GM03348 (cell line): ENCODE results near the gene PLEKHM3.
A peak's percentile ranks its signal among the peaks of the same experiment; 100 is the strongest.
"Not testable (repeated sequence)": the region's sequence is repeated elsewhere in the genome, so short reads cannot be mapped to it uniquely, and the experiment has no call there.

Experiments
- DNase-seq: peaks from one replicate; pipeline ENCODE4 v3.0.0; 2012; ENCODE audit warnings: low spot score

PLEKHM3 gene

DNA sequence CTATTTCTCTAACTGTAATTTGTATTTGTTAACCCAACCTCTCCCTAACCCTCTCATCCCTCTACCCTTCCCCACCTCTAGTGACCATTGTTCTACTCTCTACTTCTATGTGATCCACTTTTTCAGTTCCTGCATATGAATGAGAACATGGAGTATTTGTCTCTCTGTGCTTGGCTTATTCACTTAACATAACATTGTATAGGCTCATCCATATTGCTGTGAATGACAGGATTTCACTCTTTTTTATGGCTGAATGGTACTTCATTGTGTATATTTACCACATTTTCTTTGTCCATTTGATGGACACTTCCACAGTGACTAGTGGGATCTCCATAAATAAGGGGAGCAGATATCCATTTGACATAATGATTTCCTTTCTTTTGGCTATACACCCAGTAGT is 103.7 kb downstream of the PLEKHM3 start:
- DNase-seq, result no peak

DNA sequence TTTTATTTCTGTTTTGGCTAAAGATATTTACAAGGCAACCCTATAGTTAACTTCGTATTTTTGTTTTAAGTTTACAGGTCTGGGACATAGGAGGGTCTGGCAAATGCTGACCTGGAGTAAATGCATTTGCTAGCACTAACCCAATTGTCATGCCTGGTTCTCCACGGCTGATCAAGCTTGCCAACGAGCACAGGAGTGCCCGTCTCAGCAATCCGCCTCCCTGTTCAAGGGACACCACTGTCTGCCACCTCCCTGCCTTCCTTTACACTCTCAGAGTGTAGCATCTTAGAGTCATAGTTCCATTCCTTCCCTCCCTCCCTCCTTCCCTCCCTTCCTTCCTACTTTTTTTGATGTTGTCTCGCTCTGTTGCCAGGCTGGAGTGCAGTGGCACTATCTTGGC is 104.6 kb downstream of the PLEKHM3 start:
- no peak for DNase-seq

DNA sequence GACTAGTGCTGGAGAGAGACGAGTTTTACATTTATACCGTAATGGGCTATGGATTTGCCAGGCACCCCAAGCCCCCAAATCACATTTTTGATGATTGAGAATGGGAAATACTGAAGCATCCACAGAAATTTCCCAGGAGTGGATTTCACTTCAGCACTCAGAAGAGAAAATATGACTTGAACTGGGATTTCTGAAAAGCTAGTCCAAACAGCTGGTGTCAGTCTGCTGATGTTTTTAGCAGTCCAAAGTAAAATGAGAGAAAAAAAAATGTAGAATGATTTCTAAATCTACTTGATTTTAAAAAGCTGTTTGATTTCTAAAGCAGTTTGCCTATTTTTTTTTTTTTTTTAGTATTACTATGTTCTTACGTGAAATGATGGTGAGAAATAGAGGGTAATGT is 105.0 kb downstream of the PLEKHM3 start:
- DNase-seq, result no peak

DNA sequence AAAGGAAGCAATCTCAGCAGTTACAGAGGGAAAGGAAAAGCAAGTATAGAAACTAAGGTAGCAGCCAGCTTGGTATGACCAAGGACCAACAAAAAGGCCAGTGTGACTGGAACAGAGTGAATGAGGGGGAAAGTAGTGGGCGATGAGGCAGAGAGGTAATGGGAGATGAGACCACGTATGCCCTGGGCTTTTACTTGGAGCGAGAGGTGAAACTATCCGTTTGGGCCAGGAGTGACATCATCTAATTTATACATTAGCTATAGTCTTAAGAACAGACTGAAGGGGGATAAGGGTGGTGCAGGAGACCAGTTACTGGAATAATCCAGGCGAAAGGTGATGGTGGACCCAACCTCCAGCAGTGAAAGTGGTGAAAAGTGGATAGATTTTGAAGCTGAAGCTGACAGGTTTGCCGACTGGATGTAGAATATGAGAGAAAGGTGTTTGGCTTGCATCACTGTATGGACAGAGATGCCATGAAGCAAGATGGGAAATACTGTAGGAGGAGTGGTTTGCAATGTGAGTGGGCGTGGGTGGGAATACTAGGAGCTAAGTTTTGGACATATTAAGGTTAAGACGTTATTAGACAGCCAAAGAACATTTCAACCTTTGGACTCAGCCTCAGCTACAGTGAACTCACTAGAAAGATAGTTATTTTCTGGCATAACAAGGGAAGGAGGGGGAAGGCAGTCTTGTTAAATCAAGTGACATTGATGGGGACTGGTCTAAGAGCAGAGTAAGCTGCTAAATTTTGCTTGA is 106.0 kb downstream of the PLEKHM3 start:
- DNase-seq, result no peak

DNA sequence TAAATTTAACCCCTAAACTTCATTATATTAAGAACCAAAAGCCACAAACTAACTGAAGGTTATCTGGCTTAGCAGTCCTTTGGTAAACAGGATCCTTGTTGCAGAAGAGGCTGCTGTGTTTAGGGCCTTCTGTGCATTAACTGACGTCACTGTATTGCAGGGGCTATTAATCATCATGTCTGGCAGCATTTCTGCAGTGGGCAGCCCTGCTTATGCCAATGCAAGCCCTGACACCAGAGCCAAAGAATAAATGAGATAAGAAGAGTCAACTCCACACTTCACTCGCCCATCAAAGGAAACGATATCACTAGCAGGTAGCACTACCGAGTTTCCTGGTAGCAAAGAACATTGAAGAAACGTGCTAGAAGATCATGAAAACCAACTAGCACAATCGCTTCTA is 110.6 kb downstream of the PLEKHM3 start:
- no peak for DNase-seq

DNA sequence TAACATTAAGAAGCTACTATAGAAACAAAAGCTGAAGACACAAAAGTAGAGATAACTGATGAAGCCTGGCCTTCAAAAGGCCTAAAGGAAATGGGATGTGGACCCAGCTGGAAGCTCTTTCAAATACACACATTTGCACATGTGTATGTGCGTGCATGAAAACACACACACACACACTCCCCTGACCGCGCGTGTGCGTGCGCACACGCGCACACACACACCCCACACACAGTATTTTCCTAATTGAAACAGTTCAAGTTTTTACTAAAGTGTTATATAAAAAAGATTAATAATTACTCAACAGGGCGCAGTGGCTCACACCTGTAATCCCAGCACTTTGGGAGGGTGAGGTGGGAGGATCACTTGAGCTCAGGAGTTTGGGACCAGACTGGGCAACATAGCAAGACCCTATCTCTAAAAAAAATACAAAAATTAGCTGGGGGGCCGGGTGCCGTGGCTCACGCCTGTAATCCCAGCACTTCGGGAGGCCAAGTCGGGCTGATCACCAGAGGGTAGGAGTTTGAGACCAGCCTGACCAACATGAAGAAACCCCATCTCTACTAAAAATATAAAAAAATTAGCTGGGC is 111.5 kb downstream of the PLEKHM3 start:
- no peak for DNase-seq

DNA sequence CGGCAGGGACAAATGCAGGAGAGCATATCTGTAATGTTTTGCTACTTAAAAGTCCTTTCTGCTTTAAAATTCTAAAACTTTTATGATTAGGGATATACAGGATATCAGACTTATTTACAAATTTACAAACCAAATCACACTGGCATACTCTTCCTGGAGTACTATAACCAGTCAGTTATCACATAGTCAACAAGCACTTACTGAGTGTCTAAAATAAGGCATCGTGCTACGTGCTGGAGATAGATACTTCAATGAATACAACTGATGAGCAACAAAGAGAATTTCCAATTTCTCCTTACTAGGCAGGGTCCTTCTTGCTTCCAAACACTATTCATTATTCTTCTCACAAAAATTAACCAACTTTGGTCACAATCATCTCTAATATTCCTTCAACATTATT is 113.5 kb downstream of the PLEKHM3 start:
- no peak for DNase-seq

DNA sequence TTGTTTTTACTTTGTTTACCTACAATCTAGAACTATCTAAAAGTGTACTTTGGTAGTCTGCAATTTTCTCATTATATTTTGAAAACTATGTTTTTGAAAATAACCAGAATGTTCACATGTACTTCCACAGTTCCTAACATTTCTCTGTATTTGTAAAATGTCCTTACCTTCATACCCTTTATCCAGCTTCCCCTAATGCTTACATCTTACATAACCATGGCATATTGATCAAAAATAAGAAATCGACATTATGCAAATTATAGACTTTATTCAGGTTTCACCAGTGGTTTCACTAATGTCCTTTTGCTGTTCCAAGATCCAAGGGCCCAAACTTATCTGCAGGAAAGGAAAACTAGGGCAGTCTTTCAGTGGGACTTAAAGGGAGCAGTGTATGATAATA is 114.1 kb downstream of the PLEKHM3 start:
- no peak for DNase-seq

DNA sequence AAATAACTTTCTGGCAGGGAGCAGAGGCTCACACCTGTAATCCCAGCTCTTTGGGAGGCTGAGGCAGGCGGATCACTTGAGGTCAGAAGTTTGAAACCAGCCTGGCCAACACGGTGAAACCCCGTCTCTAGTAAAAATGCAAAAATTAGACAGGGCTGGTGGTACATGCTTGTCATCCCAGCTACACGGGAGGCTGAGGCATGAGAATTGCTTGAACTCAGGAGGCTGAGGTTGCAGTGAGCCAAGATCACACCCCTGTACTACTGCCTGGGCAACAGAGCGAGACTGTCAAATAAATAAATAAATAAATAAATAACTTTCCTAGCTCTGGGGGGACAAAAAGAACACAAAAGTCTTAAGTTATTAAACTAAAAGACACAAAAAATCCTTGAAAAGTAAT is 118.8 kb downstream of the PLEKHM3 start:
- DNase-seq, result not testable (repeated sequence)

DNA sequence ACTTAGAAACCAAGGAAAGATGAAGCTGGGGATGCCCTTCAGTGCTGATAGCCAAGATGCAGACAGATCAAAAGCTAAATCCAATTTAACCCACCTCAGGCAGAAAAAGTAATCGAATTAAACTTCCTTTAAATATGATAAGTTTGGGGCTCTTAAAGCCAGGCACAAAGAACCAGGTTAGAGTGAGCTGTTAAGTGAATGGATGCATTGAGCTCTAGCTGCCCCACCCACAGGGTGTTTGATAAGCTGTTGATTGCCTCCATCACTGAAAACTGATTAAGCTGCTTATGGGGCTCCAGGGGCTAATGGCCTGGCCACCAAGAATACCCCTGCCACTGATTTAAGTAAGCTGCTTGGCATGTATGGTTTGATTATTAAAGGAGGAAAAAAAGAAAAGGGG is 119.8 kb downstream of the PLEKHM3 start:
- DNase-seq, result no peak

DNA sequence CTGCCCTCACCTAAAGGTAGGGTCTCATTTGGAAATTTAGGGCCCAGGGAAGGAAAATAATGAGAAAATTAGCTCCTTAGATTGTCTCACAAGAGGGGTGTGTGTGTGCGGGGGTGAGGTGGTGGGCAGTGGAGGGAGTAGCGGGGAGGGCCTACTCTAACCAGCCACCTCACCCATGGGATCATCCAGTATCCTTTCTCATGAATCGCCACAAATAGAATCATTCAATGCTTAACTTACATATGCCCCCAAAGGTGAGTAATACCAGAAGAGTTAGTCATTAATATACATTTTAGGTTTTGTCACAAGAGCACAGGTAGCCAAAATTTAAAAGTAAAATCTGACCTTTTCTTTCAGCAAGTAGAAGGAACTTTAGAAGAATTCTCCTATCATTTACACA is 122.1 kb downstream of the PLEKHM3 start:
- no peak for DNase-seq

DNA sequence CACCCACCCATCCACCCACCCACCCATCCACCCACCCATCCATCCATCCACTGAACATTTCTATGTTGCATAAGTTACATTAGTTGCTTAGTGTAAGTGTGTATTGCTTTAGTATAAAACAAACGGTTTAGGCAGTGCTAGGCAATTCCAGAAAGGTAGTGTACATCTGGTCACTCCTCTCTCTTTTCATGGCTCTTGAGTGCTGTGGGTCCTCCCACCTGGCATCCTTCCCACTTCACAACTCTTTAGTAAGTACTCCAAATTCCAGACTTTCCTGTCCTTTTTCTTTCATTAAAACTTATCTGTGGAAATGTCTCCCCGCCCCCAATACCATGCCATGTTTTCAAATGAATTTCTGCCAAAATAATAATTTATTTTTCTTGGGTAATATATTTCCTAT is 122.5 kb downstream of the PLEKHM3 start:
- no peak for DNase-seq

DNA sequence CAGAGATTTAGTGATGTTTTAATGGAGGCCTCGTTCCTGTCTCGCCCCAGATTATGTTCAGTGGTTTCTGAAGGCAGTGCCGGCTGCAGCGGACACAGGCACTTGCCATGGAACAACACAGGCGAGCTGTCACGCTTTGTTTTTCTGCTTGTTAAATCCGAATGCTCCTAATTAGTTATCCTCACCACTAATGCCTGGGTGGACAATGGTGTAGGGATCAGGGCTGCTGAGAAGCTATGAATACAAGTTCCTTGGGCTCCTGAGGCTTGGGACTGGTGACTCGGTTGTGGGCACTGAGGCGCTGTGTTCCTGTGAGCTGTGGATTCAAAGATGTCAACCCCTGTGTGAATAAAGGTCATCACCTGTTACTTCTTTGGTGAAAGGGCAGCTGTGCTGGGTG is 123.5 kb downstream of the PLEKHM3 start:
- DNase-seq, result no peak

DNA sequence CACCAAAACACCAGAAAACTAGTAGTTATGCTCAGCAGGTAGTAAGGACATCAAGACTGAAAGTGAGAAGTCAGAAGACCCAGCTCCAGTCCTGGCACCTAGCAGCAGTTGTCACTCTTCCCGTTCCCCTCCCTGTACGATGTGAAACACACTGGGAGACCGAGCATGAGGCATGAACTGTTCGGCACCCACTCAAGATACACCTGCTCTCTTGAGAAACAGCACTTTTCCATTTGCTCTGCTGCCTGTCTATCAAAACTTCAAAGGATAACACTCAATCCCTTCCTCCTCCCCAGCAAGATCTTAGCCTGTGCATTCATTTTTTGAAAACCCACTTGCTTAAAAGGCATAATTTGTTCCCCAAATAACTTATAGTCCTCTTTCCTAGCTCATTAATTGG is 123.9 kb downstream of the PLEKHM3 start:
- DNase-seq, result no peak

DNA sequence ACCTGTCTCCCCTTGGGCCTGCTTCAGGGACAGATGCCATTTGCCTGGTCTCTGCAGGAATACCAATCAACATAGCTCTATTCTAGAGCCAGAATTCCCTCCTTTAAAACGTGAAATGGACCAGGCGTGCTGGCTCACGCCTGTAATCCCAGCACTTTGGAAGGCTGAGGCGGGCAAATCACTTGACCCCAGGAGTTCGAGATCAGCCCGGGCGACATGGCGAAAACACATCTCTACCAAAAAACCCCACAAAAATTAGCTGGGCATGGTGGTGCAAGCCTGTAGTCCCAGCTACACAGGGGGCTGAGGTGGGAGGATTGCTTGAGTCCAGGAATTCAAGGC is 127.0 kb downstream of the PLEKHM3 start:
- no peak for DNase-seq

DNA sequence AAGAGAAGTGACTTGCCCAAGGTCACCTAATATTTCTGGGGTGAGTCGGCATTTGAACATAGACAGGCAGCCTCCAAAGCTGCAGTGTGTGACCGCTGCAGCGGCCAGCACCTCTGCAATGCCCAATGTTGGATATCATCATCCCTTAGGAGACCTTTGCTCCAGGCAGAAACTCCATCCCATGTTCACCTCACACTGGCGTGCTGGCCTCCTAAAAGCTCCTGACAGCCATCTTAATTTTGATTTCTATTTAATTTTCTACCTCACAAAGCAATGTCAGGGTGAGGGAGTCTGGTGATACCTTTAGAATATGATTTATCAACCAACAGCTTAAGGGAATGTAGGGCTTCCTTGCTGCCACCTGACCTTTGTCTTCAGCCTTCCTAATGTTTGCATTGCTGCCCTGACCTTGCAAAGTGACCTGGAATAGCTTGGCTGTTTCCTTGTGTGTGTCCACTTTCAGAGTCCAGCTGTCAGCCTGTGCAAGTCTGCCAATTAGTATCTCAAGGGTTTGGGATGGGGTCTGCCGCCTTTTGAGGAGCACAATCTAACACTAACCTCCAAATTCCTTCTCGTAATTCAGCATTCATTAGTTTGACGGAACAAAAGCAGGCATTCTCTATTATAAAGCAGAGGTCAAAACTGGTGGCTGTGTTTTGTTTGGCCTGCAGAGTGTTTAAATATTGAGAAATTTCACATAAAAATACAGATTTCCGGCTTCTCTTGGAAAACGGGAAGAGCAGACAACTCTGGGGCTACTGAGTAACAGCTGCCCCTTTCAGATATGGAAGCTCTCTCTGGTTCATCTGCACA is 127.6 kb downstream of the PLEKHM3 start:
- no peak for DNase-seq

DNA sequence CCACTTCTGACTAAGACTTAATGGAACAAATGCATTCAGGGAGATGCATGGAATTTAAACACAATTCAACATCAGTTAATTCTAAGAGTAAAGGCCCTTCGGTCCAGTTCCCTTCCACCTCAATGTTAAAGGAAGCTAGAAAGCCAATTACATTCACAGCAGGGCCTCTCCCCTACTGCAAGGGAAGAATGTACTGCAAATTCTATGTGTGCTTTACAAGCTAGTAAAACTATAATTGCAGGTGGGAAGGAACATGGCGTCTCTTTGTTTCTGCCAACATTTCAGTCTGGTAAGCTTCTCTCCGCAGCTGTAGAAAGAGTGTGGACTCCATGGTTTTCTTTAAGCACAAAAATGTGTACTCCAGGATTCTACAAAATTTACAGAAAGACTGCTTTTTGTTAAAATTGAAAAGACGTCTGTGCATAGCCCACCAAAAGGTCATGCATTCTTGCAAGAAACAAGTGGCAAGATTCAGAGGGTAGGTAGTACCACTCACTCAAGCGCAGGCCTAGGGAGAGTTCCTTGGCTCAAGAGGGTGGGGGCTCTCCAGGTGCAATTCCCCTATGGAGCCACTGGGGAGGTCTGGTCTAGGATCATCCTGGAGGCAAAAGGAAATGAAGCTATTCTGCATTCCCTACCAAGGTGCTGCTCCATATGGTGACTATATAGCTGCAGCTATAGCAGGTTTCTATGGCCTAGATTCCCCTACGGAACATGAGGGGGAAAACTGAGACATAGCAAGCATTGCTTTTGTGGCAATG is 128.6 kb downstream of the PLEKHM3 start:
- DNase-seq, result no peak

DNA sequence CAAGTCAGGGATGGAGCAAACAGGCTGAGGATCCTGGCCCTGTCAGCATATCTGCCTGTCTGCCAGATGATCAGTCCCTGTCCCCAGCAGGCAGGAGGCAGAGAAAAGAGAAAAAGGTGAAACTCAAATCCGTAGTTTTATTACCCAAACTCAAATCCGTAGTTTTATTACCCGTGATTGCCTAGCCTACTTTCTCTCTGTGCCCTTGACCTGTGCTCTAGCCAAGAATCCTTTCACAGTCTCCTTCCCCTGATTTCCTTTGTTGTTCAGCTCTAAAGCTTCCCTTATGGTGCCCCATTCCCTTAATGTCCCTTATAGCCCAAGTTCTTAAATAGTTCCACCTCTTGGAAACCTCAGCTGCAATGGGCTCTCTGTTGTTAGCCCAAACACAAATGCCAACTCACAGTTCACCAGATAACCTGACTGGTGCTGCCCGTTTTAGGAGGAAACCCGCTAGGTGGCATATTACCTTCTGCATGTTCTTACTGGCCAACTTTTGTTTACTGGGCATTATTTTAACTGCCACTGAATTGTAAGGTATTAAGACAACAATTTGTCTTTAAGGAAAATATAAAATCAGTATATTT is 130.0 kb downstream of the PLEKHM3 start:
- no peak for DNase-seq

DNA sequence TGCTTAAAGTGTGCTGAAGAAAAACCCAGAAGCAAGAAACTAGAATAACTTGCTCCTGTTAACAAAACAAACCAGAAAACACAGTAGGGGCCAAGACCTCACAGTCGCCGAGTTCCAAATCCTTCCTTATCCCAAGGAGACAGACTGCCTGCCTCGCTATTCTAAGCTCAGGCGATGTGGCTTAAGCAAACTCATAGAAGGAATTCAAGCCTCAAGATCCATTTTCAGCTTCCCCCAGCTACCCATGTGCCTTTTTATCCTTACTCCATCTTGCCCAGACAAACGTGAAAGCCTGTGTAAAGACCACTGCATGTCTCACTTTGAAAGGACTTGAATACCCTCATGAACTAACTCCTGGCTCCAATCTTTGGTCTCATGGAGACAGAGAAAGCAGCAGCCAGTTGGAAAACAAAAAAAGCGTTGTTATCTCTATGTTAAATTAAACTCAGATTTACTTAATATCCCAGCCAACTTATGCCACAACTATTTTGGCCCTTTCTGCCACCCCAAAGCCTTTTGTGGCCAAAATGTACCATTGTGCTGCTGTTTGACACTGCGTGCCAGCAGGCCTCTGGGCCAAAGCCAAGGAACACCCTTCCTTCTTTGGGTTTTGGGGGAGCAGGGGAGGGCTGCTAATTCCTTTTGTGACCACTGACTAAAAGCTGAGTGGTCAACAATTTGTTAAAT is 132.5 kb downstream of the PLEKHM3 start:
- peak; percentile 17 for DNase-seq

DNA sequence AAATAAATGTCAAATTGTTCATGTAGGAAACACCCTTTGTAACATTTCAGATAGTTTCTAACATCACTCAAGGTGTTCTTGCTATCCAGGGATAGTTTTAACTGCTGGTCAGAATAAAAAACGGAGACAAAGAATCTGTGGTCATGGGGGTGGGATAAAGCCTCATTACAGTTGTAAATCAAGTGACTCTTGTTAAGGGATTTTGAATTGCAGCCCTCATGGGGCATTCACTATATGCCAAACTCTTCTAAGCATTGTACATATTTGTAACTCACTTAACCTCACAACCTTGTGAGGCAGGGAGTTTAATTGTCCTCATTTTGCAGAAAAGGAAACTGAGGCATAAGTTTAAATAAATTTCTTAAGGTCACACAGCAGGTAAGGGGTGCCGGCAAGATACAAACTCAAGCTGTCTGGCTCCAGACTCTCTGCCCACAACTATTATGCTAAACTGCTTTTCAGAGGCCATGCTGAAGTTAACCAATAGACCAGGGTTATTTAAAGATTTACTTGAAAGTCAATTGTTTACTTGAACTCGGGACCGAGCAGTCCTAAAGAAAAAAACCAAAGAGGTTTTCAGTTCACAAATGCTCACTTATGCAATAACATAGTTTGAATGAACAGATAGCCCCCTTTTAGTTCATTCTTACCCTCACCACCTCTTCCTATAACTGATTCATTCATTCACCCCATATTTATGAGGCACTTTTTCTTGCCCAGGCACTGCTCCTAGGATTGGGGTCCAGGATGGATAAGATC is 134.1 kb downstream of the PLEKHM3 start:
- DNase-seq, result no peak

DNA sequence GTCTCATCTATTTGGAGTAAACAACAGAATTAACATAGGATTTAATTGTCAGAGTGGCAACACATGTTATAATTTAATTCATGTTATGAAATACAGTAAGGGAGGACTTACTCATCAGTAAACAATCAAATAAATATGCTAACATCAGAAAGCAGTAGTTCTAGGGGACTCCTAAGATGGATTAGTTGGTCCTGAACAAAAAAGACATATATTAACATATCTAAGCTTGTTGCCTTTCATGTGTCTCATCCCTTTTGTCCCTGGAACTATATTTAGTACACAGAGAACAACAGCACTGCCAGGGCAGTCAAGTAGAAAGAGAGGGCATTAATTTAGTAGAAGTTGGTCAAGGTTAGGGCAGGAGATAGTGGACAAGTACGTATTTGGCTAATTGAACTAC is 137.8 kb downstream of the PLEKHM3 start:
- DNase-seq, result no peak
